ENCODE data around the gene HECTD4.

HECTD4 gene

DNA sequence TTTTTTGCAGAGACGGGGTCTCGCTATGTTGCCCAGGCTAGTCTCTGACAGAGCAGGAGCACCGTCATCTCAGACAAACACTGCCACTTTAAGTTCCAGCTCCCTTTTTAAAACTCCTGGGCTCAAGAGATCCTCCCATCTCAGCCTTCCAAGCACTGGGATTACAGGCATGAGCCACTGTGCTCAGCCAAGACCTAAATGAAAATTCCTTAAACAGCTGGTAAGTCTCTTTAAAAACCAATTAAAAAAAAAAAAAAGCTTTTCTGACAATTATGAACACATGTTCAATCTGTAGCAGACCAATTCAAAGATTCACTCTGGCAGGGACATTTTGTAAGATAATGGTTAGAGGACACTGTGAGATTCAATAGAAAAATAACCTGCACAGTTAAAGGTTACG lies 77.8 kb downstream of the HECTD4 start:
- Histone ChIP-seq H3K4me1 (ENCODE audit: insufficient read depth, low read length) (peaks cover 8% of the 10 kb centered on the region; the same call in 1 of the 2 replicates), H3K36me3 (ENCODE audit: insufficient read depth, low read length) (no peaks in the 10 kb centered on the region), H3K9me3 (ENCODE audit: control insufficient read depth, insufficient read depth, low read length) (no peaks in the 10 kb centered on the region), H3K9ac (ENCODE audit: low read depth, low read length) (no peak overlapping the region)

DNA sequence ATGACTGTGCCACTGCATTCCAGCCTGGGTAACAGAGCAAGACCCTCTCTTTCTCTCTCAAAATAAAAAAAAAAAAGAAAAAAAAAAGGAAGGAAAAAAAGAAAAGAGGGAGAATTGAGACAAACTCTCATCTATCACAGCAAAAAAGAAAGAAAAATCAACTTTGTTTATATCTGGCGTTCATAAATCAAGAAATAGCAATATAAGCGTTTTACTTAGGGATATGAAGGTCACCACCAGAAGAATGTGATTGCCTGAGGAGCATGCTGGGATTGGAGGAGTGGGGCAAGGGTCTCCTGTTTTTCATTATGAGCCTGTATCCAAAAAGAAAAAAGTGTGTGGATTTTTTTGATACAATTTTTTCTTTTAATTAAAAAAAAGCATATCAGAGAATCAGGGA lies 78.4 kb downstream of the HECTD4 start:
- peaks cover 8% of the 10 kb centered on the region; the same call in 1 of the 2 replicates for H3K4me1 ChIP-seq (ENCODE audit: insufficient read depth, low read length)
- no peaks in the 10 kb centered on the region for H3K9me3 ChIP-seq (ENCODE audit: control insufficient read depth, insufficient read depth, low read length)

DNA sequence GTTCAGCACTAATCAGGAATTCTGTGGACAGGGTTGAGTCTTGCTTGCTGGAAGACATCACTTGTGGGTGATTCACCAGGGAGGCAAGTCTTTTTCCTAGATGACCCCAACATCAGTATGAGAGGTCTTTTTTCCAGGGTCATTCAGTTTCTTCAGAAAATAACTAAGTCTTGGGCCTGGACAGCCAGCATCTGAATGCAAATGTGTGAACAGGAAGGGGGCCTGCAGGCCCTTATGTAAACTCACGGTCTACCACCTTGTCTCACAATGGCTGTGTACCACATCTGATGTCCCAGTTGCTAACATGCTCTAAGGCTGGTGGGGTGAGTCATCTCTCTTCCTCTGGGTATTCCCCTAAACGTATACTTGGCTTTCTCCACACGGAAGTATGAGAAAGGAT lies 79.2 kb downstream of the HECTD4 start:
- Histone ChIP-seq H3K4me1 (ENCODE audit: insufficient read depth, low read length) (peaks cover 8% of the 10 kb centered on the region; the same call in 1 of the 2 replicates), H3K9ac (ENCODE audit: low read depth, low read length) (no peak overlapping the region), H3K9me3 (ENCODE audit: control insufficient read depth, insufficient read depth, low read length) (no peaks in the 10 kb centered on the region), H3K36me3 (ENCODE audit: insufficient read depth, low read length) (no peaks in the 10 kb centered on the region)

More for the DNA sequence above, 78.4 kb downstream of the HECTD4 start:
- Histone ChIP-seq H3K36me3 (ENCODE audit: insufficient read depth, low read length) (no peaks in the 10 kb centered on the region), H3K9ac (ENCODE audit: low read depth, low read length) (no peak overlapping the region)

DNA sequence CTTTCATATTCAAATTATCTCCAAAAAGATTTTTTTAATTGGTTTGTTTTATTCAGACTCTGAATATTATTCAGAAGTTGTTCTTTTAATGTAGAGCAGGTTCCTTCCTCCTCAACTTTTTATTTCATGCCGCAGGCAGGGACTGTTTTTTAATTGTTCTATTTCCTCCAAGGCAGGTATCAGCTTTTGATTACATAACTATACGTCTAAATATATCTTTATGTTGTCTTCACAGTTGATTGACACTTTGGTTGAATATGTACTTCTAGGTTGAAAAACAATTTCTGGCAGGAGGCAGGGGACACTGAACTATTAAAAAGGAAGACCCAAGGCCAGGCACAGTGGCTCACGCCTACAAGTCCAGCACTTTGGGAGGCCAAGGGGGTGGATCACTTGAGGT lies 82.5 kb downstream of the HECTD4 start:
- Histone ChIP-seq H3K9me3 (ENCODE audit: control insufficient read depth, insufficient read depth, low read length) (no peaks in the 10 kb centered on the region), H3K9ac (ENCODE audit: low read depth, low read length) (no peak overlapping the region), H3K36me3 (ENCODE audit: insufficient read depth, low read length) (no peaks in the 10 kb centered on the region), H3K4me1 (ENCODE audit: insufficient read depth, low read length) (peaks cover 8% of the 10 kb centered on the region; the same call in 1 of the 2 replicates)

DNA sequence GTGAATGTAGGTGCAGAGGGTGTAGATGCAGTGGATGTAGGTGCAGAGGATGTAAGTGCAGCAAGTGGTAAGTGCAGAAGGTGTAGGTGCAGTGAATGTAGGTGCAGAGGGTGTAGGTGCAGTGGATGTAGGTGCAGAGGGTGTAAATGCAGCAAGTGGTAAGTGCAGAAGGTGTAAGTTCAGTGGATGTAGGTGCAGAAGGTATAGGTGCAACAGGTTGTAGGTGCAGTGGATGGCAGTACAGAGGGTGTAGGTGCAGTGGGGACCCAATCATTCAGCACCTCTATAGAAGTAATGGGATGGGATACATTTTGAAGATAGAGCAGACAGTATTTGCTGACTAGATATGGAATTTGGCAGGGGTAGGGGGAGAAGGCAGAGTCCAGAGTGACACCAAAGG lies 85.0 kb downstream of the HECTD4 start:
- Histone ChIP-seq H3K36me3 (ENCODE audit: insufficient read depth, low read length) (no peaks in the 10 kb centered on the region), H3K9me3 (ENCODE audit: control insufficient read depth, insufficient read depth, low read length) (no peaks in the 10 kb centered on the region), H3K4me1 (ENCODE audit: insufficient read depth, low read length) (no peaks in the 10 kb centered on the region), H3K9ac (ENCODE audit: low read depth, low read length) (no peak overlapping the region)

DNA sequence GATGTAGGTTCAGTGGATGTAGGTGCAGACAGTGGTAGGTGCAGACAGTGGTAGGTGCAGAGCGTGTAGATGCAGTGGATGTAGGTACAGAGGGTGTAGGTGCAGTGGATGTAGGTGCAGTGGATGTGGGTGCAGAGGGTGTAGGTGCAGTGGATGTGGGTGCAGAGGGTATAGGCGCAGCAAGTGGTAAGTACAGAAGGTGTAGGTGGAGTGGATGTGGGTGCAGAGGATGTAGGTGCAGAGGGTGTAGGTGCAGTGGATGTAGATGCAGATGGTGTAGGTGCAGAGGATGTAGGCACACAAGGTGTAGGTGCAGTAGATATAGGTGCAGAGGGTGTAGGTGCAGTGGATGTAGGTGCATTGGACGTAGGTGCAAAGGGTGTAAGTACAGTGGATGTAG lies 86.0 kb downstream of the HECTD4 start:
- Histone ChIP-seq H3K4me1 (ENCODE audit: insufficient read depth, low read length) (no peaks in the 10 kb centered on the region), H3K36me3 (ENCODE audit: insufficient read depth, low read length) (no peaks in the 10 kb centered on the region), H3K9me3 (ENCODE audit: control insufficient read depth, insufficient read depth, low read length) (no peaks in the 10 kb centered on the region), H3K9ac (ENCODE audit: low read depth, low read length) (no peak overlapping the region)

DNA sequence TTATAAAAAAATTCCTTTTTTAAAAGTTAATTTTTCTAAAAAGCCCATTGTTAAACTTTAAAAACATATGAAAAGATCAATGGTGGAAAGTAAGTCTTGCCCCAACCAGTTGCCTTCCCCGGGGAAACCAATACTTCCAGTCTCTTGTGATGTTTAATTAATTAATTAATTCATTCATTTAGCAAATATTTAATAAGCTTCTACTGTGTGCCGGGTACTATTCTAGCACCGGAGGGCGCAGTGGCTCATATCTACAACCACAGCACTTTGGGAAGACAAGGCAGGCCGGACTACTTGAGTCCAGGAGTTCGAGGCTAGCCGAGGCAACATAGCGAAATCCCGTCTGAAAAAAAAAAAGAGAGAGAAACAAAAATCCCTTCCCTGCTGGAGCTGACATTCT lies 87.4 kb downstream of the HECTD4 start:
- no peaks in the 10 kb centered on the region for H3K9me3 ChIP-seq (ENCODE audit: control insufficient read depth, insufficient read depth, low read length)
- H3K4me1 ChIP-seq (ENCODE audit: insufficient read depth, low read length) = no peaks in the 10 kb centered on the region
- H3K36me3 ChIP-seq (ENCODE audit: insufficient read depth, low read length) = no peaks in the 10 kb centered on the region
- H3K9ac ChIP-seq (ENCODE audit: low read depth, low read length) = no peak overlapping the region

DNA sequence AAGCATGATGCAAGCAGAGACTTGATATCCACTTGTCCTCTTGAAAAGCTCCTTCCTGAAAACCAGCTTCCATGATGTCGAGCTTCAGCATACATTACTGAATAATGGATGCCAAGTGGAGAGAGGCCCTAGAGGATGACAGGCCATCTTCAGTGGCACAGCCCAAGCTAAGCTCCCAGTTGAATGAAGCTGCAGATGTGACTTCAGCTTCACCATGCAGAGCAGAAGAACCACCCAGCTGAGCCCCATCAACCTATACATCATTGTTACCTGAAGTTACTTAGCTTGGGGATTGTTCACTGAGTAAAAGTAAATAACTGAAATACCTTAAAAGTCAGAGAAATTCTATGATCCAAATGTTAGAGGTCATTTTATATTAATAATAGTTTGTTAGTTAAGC lies 93.6 kb downstream of the HECTD4 start:
- Histone ChIP-seq H3K36me3 (ENCODE audit: insufficient read depth, low read length) (no peaks in the 10 kb centered on the region), H3K4me1 (ENCODE audit: insufficient read depth, low read length) (no peaks in the 10 kb centered on the region)

DNA sequence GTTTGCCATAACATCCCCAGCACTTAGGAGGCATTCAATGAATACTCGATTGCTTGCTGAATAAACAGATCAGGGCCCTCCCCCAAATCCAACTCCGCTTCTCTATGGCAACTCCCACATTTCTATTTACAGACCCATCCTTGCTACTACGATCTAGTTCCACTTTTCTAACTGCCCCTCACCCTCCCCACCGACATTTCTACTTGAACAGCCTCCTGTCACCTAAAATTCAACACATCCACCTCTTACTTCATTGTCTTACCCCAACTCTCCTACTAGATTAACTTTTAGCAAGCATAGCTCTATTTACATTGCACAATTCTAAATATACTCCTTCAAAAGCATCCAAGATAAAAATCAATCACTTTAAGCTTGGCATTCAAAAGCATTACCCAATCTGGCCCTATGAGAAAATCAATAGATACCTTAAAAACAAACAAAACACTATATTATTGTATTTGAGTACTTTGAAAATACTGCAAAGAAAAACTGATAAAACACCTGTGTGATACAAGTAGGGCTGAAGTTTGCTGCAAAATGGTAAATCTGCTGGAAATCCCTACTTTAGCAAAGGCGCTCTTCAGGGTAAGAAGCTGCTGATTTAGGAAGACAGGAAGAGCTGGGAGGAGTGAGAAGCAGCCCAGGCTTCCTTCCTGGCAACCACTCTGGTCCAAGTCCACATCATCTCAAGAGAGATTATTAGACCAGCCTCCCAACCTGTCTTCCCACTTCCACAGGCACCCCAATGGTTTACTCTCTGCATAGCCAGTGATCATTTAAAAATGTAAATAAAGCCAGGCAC lies 96.4 kb downstream of the HECTD4 start:
- no peaks in the 10 kb centered on the region for H3K36me3 ChIP-seq (ENCODE audit: insufficient read depth, low read length)
- no peaks in the 10 kb centered on the region for H3K4me1 ChIP-seq (ENCODE audit: insufficient read depth, low read length)
- no peak overlapping the region for H3K9ac ChIP-seq (ENCODE audit: low read depth, low read length)
- H3K9me3 ChIP-seq (ENCODE audit: control insufficient read depth, insufficient read depth, low read length) = peaks cover 6% of the 10 kb centered on the region; the same call in 1 of the 2 replicates

More for the DNA sequence above, 93.6 kb downstream of the HECTD4 start:
- Histone ChIP-seq H3K9me3 (ENCODE audit: control insufficient read depth, insufficient read depth, low read length) (peaks cover 6% of the 10 kb centered on the region; the same call in 1 of the 2 replicates), H3K9ac (ENCODE audit: low read depth, low read length) (no peak overlapping the region)

DNA sequence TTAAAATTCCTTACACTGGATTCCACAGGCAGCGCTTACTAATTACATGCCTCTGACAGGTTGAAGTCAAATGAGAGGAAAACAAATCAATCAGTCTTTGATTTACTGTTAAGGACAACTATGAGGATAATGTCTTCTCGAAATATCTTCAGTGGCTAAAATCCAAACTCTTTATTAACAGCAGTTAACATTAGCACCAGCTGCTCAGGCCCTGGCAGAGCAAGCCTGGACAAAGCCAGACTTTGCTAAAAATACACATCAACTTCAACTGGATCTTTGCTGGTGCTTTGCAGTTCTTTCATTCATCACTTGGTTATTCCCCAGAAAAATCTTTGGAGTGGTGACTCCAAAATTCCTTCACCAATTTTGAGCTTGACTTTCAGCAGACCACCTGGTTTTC lies 98.7 kb downstream of the HECTD4 start:
- no peak overlapping the region for H3K9ac ChIP-seq (ENCODE audit: low read depth, low read length)
- H3K9me3 ChIP-seq (ENCODE audit: control insufficient read depth, insufficient read depth, low read length) = peaks cover 2% of the 10 kb centered on the region; the same call in 1 of the 2 replicates
- H3K4me1 ChIP-seq (ENCODE audit: insufficient read depth, low read length) = no peaks in the 10 kb centered on the region
- H3K36me3 ChIP-seq (ENCODE audit: insufficient read depth, low read length) = no peaks in the 10 kb centered on the region

DNA sequence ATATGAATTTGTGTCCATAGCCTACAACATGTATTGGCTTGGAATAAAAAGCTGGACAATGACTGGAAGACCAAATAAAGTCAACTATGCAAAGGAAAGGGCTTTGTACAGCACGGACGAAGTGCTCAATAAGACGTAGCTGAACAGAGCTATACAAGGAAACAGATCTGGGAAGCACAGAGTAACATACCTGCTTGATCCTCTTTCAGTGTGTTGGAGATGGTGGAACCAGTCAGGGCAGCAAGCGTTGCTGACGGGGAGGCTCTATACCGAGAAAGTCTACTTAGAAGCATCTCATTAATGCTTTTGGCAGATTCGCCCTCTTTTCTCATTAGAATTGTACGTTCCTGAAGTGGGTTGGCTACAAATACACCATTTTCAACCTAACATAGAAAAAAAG lies 99.3 kb downstream of the HECTD4 start:
- Histone ChIP-seq H3K9ac (ENCODE audit: low read depth, low read length) (no peak overlapping the region), H3K36me3 (ENCODE audit: insufficient read depth, low read length) (no peaks in the 10 kb centered on the region), H3K4me1 (ENCODE audit: insufficient read depth, low read length) (no peaks in the 10 kb centered on the region), H3K9me3 (ENCODE audit: control insufficient read depth, insufficient read depth, low read length) (no peaks in the 10 kb centered on the region)

DNA sequence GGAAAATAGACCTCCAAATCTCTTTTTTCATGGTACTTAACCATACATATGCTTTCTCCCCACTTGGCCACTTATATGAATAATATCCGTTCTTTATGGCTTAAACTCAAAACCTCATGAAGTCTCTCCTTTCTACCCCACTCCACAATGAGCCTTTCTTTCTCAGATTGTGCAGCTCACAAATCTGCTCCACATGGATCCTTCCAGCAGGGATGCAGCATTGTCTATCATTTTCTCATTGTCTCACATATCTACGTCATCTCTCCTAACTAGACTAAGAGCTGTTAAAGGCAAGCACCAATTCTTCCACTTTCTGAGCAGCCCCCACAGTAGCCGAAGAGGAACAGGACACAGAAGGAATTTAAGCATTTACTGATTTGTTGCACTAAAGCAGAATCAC lies 106.4 kb downstream of the HECTD4 start:
- H3K9ac ChIP-seq (ENCODE audit: low read depth, low read length) = no peak overlapping the region
- no peaks in the 10 kb centered on the region for H3K36me3 ChIP-seq (ENCODE audit: insufficient read depth, low read length)
- no peaks in the 10 kb centered on the region for H3K9me3 ChIP-seq (ENCODE audit: control insufficient read depth, insufficient read depth, low read length)
- H3K4me1 ChIP-seq (ENCODE audit: insufficient read depth, low read length) = no peaks in the 10 kb centered on the region

DNA sequence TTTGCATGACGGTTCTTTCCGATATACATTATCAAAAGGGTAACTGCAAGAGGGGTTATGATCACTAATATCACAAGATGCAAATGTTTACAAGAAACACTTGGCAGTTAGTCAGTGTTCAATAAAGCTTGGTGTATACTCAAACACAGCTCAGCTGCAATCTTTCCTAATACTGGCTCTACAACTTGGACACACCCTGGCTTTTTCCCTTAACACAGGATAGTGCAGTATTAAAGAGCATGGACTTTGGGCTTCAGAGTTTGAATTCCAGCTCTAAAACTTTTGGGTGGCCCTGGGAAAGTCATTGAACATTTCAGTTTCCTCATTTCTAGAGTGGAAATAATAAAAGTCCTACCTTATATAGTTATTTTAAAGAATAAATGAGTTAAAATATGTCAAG lies 107.0 kb downstream of the HECTD4 start:
- Histone ChIP-seq H3K9me3 (ENCODE audit: control insufficient read depth, insufficient read depth, low read length) (no peaks in the 10 kb centered on the region), H3K9ac (ENCODE audit: low read depth, low read length) (no peak overlapping the region), H3K36me3 (ENCODE audit: insufficient read depth, low read length) (no peaks in the 10 kb centered on the region; the same call in 1 of the 2 replicates), H3K4me1 (ENCODE audit: insufficient read depth, low read length) (no peaks in the 10 kb centered on the region)

DNA sequence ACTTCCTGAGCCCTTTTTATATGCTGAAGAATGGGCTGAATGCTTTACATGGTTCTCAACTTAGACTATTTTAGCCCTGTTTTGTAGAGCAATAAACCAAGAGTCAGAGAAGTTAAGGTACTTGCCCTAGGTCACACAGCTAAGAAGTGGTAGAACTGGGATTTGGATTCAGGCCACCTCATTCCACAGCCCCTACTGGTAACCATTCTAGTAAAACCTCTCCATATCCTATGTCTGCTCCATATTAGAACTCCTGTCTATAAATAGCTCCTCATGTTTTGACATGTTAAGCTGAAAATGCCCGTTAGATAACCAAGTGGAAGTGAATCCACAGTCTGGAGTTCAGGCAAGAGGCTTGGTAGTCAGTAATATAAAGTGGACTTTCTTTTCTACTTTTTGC lies 111.6 kb downstream of the HECTD4 start:
- Histone ChIP-seq H3K36me3 (ENCODE audit: insufficient read depth, low read length) (no peaks in the 10 kb centered on the region; the same call in 1 of the 2 replicates), H3K9me3 (ENCODE audit: control insufficient read depth, insufficient read depth, low read length) (no peaks in the 10 kb centered on the region), H3K9ac (ENCODE audit: low read depth, low read length) (no peak overlapping the region), H3K4me1 (ENCODE audit: insufficient read depth, low read length) (no peaks in the 10 kb centered on the region)

DNA sequence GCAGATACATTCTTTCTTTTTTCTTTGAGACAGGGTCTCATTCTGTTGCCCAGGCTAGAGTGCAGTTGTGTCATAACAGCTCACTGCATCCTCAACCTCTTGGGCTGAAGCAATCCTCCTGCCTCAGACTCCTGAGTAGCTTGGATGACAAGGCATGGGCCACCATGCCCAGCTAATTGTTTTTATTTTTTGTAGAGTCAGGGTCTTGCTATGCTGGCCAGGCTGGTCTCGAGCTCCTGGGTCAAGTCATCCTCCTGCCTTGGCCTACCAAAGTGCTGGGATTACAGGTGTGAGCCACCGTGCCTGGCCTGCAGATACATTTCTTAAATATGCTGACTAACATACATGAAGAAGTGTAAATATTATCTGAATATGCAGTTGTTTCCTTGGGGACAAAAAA lies 115.8 kb downstream of the HECTD4 start:
- Histone ChIP-seq H3K36me3 (ENCODE audit: insufficient read depth, low read length) (no peaks in the 10 kb centered on the region; the same call in 1 of the 2 replicates), H3K4me1 (ENCODE audit: insufficient read depth, low read length) (no peaks in the 10 kb centered on the region), H3K9ac (ENCODE audit: low read depth, low read length) (no peak overlapping the region), H3K9me3 (ENCODE audit: control insufficient read depth, insufficient read depth, low read length) (no peaks in the 10 kb centered on the region)
